Activated CD4-positive, alpha-beta T cell treated with anti-CD3 and anti-CD28 coated beads for 48 hours (primary cell): ENCODE data around the gene HS6ST1.
"Not testable (repeated sequence)": the region's sequence is repeated elsewhere in the genome, so short reads cannot be mapped to it uniquely, and the experiment has no call there.

Experiments
- DNase-seq: peaks from one replicate; pipeline ENCODE4 v3.0.0-alpha.2; 2020

HS6ST1 gene

GRCh38 chr2:128321784-128322714 is 3.4 kb upstream of the HS6ST1 start:
- DNase-seq = peak; percentile 85

- no peak for DNase-seq
Measured at GRCh38 chr2:128320906-128321771, 2.5 kb upstream of the HS6ST1 start.

DNA sequence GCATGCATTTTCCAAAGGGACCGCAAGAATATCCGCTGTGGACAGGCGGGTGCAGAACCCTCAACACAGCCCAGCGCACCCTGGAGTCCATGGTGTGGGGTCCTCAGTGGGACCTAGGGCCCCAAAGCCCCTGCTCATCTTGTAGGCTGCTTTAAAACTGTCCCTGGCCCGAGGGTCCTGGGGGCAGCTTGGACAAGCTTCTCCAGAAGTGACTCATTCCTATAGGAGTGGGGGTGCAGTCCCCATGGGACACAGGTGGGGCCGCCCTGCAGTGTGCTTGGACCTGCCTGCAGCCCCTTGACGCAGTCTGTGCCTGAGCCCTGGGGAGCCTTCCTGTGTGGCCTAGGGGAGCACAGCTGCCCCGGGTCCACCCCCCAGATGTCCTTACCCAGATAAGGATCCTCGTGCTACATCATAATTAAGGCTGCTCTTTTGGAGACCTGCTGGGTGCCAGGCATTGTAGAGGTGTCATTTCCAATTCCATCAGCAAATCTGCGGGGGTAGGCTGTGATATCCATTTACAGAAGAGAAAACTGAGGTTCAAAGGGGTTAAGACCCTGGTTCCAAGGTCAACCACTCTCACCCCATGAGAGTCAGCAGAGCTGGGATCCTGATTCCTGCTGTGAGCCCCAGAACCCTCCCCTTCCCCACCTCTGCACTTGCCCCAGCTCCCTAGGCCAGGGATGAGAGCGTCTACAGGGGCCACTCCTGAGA is 1.7 kb upstream of the HS6ST1 start:
- DNase-seq = no peak

DNA sequence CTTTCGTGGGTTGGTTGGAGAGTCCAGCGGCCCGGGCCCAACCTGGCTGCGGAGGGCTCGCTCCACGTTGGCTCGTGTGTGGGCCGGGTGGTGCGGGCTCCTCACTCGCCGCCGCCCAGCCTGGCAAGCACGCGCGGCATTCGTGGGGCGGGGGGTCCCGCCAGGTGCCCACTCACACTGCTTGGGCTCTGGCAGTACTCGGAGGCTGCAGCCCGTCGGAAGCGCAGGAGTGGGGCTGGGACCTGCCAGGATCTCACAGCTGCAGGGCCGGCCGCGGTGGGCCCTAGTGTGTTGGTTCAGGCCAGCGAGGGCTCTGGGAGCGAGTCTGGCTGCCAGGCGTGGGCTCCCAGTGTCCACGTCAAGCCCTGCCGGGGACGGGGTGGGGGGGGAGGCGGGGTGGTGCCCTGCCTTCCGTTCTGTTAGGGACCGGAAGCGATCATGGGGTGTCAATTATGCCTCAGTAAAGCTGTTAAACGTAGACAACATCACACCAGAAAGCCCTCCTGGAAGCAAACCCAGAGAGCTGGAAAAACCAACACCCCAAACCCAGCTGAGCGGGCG is 1.0 kb upstream of the HS6ST1 start:
- DNase-seq = no peak

- DNase-seq = peak; percentile 44
Measured at GRCh38 chr2:128318245-128318644, 423 bp downstream of the HS6ST1 start.

GRCh38 chr2:128317899-128318225 is 806 bp downstream of the HS6ST1 start:
- not testable (repeated sequence) for DNase-seq

GRCh38 chr2:128317181-128317898 is 1.3 kb downstream of the HS6ST1 start:
- peak; percentile 45 for DNase-seq

DNA sequence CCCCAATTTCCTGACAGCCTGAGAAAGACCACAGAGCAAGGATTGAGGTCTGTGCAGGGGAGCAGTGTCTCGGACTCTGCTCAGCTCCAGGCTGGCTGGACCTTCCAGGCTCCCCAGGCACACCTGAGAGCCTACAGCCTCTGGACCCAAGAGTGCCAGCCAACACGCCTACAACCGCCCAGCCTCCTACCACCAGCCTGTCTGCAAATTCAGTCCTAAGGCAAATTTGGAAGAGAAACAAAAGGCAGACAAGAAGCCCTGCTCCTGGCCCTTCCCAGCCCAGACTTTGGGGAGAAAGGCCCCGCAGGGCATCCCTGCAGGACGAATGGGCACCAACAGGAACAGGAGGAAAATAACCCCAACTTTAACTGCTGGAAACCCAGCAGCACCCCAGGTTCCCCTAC is 1.9 kb downstream of the HS6ST1 start:
- DNase-seq = no peak

- peak; percentile 11 for DNase-seq
Measured at GRCh38 chr2:128315829-128316776, 2.6 kb downstream of the HS6ST1 start.

- peak; percentile 2 for DNase-seq
Measured at GRCh38 chr2:128315122-128315828, 3.4 kb downstream of the HS6ST1 start.

GRCh38 chr2:128314348-128315121 is 4.1 kb downstream of the HS6ST1 start:
- DNase-seq = no peak

GRCh38 chr2:128313931-128314347 is 4.7 kb downstream of the HS6ST1 start:
- peak; percentile 1 for DNase-seq

GRCh38 chr2:128313091-128313836 is 5.4 kb downstream of the HS6ST1 start:
- peak; percentile 34 for DNase-seq

GRCh38 chr2:128312411-128312810 is 6.3 kb downstream of the HS6ST1 start:
- DNase-seq = peak; percentile 0

DNA sequence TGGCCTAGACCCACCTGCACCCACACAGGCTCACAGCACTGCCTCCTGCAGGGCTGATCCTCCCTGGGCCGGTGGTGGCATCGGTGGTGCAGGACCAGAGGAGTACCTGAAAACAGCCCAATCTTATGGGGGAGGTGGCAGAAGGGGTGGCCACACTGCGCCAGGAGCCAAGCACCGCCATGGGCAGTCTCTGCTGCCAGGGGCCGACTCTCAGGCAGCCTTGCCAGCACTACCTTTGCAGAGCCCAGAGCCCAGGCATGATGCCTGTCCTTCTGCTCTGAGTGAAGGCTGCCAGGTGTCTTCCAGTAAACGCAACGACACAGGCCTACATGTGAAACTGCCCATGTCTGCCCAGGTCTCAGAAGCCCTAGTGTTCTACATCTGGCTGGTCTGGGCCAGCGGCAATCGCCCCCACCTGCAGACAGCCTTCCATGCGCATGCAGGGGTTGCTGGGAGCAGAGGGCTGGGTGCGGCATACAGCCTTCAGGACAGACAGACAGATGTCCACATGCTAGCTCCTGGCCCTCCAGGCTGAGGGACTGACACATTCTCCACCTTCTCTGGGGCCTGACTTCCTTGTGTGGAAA is 6.8 kb downstream of the HS6ST1 start:
- DNase-seq = peak; percentile 1

- DNase-seq = no peak
Measured at GRCh38 chr2:128311216-128311754, 7.4 kb downstream of the HS6ST1 start.

GRCh38 chr2:128310761-128311160 is 7.9 kb downstream of the HS6ST1 start:
- no peak for DNase-seq
